WI38 (cell line): ENCODE data around the gene KIFAP3.
A peak's percentile ranks its signal among the peaks of the same experiment; 100 is the strongest.

Experiments
- H3K4me3 ChIP-seq: 2 replicates; pipeline ENCODE4 v1.5.1; 2011; ENCODE audit warnings: low read depth, mild to moderate bottlenecking, control low read depth, low read length
- CTCF ChIP-seq: IDR thresholded peaks from 2 replicates; pipeline ENCODE4 v1.5.1; 2012; ENCODE audit warnings: low read depth, mild to moderate bottlenecking, control low read depth, low read length

Gene KIFAP3

GRCh38 chr1:169900571-169900970 lies 173.9 kb downstream of the KIFAP3 start:
- no peak overlapping the region for H3K4me3 ChIP-seq
- TF ChIP-seq CTCF, result no peak

- TF ChIP-seq CTCF, result no peak
- no peak overlapping the region for H3K4me3 ChIP-seq
Observed at GRCh38 chr1:169899519-169900217, 174.8 kb downstream of the KIFAP3 start.

GRCh38 chr1:169896013-169896412 lies 178.5 kb downstream of the KIFAP3 start:
- H3K4me3 ChIP-seq, result no peak overlapping the region
- no peak for TF ChIP-seq CTCF

- H3K4me3 ChIP-seq, result peak overlapping the region; percentile 74
- no peak for TF ChIP-seq CTCF
Observed at GRCh38 chr1:169894424-169895145, 179.9 kb downstream of the KIFAP3 start.

GRCh38 chr1:169893645-169894423 lies 180.7 kb downstream of the KIFAP3 start, which contains the start of gene SCYL3:
SCYL3 (minus strand) TSS chr1:169893896; CDS start chr1:169888840, 5,056 bp downstream.
- peak within 1 kb of the TSS; percentile 74 for H3K4me3 ChIP-seq
- TF ChIP-seq CTCF, result no peak

GRCh38 chr1:169892927-169893644 lies 181.4 kb downstream of the KIFAP3 start:
- H3K4me3 ChIP-seq, result peak overlapping the region; percentile 74
- no peak for TF ChIP-seq CTCF
